NCI-H1417 (cell line): Measurements from ENCODE around the gene TM7SF2.

Experiments used
- DNase-seq, 3 experiments: peaks; one replicate each; lab custom pipeline; 2025; lab: John Stamatoyannopoulos, UW

The TM7SF2 gene

GRCh38 chr11:65111744-65112545, at the start of gene TM7SF2:
TSS of gene TM7SF2 (plus strand) at chr11:65111872. CDS start at chr11:65112016, 144 bp downstream.
- DNase-seq, result peak; percentile 98 to 99 (median 99)

DNA sequence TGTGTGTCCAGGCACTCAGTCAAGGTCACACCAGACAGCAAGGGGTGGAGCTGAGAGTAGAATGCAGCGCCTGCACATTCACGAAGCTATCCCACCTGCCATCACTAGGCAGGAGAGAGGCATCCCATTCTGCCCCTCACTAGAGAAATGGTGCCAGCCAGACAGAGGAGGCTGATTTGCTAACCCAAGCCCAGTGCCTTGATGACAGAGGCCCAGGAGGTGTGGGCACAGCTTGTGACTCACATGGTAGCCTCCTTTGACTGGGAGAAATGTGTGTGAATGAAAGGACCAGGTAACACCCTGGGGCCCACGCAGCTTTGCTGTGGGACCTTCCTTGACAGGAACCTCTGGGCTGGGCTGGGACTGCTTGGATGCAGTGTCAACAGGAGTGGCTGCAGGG, 48.1 kb upstream of the TM7SF2 start:
- DNase-seq, result no peak

GRCh38 chr11:65064847-65065240, 46.8 kb upstream of the TM7SF2 start:
- DNase-seq, result no peak

GRCh38 chr11:65065851-65066250, 45.8 kb upstream of the TM7SF2 start:
- no peak for DNase-seq

DNA sequence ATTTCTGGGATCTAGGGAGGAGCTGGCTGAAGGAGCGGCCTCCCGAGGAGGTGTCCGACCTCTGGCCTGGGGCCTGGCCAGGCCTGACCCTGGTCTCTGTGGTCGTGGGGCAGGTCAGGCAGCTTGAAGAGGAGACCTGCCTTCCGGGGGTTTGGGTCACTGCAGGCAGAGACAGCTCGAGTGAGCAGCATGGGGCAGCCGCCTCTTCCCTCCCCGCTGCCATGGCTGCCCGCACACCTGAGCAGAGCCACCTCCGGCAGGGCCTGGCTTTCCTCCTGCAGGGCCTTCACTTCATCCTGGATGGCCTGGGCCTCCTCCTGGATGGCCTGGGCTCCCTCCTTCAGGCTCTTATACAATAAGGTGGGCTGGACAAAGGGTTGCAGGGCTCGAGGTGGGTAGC, 45.4 kb upstream of the TM7SF2 start:
- DNase-seq, result peak in 1 of 3 experiments; percentile 37

DNA sequence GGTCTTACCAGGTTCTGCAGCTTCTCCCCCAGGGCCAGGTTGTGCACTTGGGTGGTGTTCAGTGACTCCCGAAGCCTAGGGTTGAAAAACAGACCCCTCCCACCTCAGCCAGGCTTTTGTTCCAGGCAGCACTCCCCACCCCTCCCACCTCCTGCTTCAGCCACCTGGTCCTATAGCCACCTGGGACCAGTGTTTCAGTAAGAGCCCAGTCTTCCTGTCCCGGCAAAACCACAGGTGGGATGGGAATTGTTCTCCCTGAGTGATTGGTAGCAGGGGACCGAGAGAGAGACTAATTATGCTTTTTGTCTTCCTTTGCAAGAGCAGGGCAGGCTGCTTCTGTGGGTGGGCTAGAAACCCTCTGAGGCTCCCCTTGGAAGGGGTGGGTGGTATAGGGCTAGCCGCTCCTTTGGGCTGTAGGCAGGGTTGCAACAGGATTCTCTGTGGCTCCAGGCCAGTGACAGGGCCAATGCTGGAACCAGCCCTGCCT, 44.8 kb upstream of the TM7SF2 start:
- DNase-seq, result peak; percentile 67 to 93 (median 77)

- DNase-seq, result no peak
These were observed 44.2 kb upstream of the TM7SF2 start for GRCh38 chr11:65067446-65067845.

GRCh38 chr11:65069217-65069616, 42.5 kb upstream of the TM7SF2 start:
- no peak for DNase-seq

DNA sequence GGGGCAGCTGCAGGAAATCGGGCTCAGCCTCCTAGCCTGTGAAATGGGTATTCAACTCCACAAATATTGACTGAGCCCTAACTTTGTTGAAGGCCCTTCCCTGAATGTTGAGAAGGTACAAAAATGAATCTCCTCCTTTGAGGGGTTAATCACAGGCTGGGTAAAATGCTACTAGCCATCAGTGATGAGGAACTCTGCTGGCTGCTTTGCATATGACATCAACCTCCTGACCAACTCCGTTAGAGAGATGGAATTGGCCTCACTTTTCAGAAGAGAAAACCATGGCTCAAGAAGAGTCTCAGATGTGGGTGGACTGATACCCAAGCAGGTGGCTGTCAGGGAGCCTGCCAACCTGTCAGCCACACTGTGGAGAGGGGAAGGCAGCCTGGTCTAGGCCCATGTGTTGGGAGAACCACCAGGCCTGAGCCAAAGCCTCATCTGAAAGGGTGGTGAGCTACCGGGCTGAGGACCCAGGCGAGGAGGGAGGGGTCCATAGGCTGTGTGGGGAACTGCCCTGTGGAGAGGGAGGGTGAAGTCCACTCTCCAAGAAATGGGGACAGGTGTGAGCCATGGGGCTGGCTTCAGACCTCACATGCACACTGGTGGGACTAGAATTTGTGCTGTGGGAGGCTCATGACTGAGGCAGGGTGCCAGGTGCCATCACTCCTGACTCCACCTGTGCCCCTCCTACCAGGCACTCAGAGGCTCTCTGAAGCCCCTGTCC, 39.6 kb upstream of the TM7SF2 start:
- no peak for DNase-seq

GRCh38 chr11:65072631-65072966, 39.1 kb upstream of the TM7SF2 start:
- DNase-seq, result no peak

DNA sequence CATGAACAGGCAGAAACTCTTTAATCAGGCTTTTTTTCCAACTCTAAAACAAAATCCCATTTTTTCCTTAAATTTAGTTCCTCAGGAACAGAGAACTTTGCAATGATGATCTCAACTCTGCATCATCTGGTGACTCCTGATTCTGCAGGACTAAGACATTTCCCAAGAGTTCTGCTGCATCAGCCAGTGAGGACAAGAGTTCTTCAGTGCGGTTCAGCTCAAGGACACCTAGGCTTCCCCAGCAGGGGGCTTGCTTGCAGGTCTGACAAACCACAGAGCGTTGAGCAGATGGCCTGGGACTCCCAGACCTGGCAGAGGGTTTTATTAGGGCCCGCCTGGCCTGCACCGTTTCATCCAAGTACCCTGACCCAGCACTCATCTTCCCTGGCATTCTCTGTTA, 34.2 kb upstream of the TM7SF2 start:
- DNase-seq, result no peak

GRCh38 chr11:65078151-65078550, 33.5 kb upstream of the TM7SF2 start:
- DNase-seq, result peak; percentile 7 to 59 (median 21)

GRCh38 chr11:65078786-65079342, 32.8 kb upstream of the TM7SF2 start:
- no peak for DNase-seq

DNA sequence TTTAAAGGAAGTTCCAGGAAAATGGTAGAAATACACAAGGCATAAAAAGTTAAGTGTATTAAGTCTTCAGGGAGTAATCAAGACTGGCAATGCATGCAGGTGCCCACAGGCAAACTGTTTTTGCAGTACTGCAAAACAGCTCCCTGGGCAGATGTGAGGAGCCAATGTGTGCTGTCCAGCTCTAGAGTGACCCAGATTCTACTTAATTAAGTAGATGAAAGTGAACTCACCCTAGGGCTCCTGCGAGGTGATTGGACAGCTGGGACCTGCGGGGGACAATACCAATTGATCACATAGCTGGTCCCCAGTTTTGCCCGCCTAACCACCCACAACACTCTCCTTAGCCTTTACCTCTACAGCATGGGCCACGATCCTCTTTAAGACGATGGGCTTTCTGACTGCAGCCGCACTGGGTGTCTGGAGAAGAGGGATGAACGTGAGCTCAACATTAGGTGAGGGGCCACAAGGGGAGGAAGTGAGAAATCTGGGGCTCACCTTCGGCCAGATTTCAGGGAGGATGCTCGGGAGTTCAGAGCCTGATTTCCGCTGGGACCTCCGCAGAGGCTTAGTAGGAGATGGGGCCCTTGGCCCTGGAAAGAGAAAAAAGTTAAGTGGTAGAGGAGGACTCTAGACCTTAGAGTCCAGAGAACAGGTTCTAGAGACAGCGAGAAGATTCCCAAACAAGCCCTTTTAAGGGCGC, 28.4 kb upstream of the TM7SF2 start:
- peak in 1 of 3 experiments; percentile 55 for DNase-seq

GRCh38 chr11:65083834-65084597, 27.7 kb upstream of the TM7SF2 start, which contains the start of the genes CDCA5 and ZFPL1:
TSS of gene CDCA5 (minus strand) at chr11:65084040. CDS start at chr11:65083978, 62 bp downstream.
TSS of gene ZFPL1 (plus strand) at chr11:65084222. CDS start at chr11:65084699, 477 bp downstream.
- peak; percentile 95 to 98 (median 96) for DNase-seq

DNA sequence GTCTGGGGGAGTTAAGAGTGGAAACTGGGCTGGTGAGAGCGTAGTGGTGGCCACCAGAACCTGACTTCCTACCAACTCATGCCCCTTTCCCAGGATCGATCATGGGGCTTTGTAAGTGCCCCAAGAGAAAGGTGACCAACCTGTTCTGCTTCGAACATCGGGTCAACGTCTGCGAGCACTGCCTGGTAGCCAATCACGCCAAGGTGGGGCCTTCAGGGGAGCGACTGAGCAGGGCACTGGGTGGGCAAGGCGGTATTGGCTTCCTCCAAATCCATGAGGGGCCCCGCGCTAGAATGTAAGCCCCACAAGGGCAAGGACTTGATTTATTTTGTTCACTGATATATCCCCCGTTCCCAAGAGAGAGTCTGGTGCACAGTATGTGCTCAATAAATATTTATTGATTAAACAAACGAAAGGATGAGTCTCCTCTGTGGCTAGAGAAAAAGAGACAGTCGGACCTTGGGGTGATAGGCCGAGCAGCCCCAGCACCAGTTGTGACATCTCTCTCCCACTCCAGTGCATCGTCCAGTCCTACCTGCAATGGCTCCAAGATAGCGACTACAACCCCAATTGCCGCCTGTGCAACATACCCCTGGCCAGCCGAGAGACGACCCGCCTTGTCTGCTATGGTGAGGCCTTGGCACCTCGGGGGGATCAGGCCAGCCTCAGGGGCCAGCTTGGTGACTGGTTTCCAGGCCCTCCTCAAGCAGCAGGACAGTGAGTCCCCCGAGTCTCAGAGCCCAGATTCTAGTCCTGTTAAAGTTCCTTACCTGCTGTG, 26.9 kb upstream of the TM7SF2 start:
- peak in 1 of 3 experiments; percentile 40 for DNase-seq

DNA sequence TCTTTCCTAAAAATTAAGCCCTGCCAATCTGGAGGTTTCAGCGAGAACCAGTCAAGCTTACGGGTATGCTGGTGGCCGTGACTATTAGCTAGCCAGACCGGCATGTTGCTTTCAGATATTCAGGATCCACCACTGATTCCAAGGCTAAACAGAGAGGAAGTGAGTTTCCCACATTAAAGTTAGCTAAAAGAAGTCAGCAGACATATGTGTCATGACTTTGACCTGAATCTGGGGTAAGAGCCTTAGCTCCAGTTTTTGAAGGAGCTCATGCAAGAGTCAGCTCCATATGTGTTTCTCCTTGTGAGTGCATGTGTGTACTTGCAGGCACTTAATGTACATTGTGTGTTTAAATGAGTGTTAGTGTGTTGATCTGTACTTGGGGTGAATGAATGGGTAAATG, 26.2 kb upstream of the TM7SF2 start:
- no peak for DNase-seq

DNA sequence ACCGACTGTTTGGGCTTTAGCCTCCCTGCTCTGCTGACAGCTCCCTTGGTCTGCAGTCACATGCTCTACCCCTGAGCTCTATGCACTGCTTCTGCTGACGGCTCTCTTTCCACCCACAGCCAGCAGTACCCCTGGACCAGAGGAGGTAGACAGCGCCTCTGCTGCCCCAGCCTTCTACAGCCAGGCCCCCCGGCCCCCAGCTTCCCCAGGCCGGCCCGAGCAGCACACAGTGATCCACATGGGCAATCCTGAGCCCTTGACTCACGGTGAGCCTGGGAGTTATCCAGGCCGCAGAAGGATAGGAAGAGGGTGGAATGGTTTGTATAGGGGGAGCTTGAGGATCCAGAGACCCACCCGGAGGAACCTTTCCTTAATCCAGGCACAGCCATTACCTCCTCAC, 24.9 kb upstream of the TM7SF2 start:
- no peak for DNase-seq

- DNase-seq, result no peak
These were observed 24.5 kb upstream of the TM7SF2 start for GRCh38 chr11:65087216-65087615.

- no peak for DNase-seq
These were observed 23.8 kb upstream of the TM7SF2 start for GRCh38 chr11:65087827-65088226.
